Omental fat pad (tissue), 4 donors: ENCODE measurements around the gene TUBG1. TPM values are rescaled to one million over a fixed set of nuclear protein-coding genes. Genes with fewer than 3 reads are reported as not detected.
A peak's percentile ranks its signal among the peaks of the same experiment; 100 is the strongest.

Experiments used
- ATAC-seq: fragments of 150-250 bp; one replicate; pipeline ENCODE4 v1.9.1; 2016; ENCODE audit warnings: mild to moderate bottlenecking, moderate library complexity; ENCODE audit not compliant: low FRiP score
- DNase-seq: peaks from one replicate; pipeline ENCODE4 v3.0.0-alpha.2; 2019; ENCODE audit warnings: low spot score
- CTCF ChIP-seq, 3 donors: fragments of 450-650 bp; IDR thresholded peaks; one replicate each; pipeline ENCODE4 v1.5.1; 2016 to 2017; ENCODE audit warnings: antibody characterized with exemption in 3 of 3, mild to moderate bottlenecking in 3 of 3, moderate library complexity in 2 of 3
- total RNA-seq, 4 donors: library from RNA; depleted of rRNA; stranded (reverse); fragments of >200 nt; gene quantifications; one replicate each; pipeline ENCODE4 v1.1.0, GENCODE V29; 2016

Gene TUBG1
- total RNA-seq, 4 donors from 2014 or later = 19.8 to 45.8 (median 27.1) TPM

- DNase-seq = no peak
- no peak for ATAC-seq
- no peak for TF ChIP-seq CTCF (IDR thresholded peaks at IDR 0.05)
Measured at GRCh38 chr17:42571435-42572225, 37.9 kb upstream of the TUBG1 start.

DNA sequence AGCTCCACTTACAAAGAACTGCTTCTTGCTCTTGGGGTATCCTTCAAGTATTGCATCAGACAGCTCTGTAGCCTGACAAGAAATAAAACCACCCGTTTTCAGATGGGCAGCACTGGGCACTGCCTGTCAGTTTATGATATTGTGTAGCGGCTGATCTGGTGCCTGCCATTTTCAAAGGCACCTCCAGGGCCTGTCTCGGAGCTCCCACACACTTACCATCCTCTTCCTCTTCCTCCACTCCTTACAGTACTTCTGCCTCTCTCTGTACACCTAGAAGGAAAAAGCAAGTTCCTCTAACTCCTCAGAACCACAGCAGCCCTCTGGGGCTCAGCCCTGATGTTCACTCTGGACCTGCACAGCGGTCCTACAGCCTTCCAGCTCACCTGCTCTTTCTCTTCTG is 36.4 kb upstream of the TUBG1 start:
- no peak for TF ChIP-seq CTCF (IDR thresholded peaks at IDR 0.05)
- ATAC-seq (no peak), DNase-seq (no peak)

DNA sequence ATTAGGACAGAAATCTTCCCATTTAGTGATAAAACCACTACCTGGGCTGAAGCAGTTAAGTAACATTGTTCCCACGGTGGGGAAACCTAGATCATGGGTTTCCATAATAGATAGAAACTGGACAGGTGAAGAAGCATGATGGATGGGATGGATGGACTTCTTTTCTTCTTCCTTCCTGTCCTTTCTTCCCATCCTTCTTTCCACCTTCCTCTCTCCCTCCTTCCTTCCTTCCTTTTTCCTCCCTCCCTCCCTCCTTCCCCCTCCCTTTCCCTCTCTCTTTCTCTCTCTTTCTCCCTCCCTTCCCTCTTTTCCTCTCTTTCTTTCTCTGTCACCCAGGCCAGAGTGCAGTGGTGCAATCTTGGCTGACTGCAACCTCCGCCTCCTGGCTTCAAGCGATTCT is 35.0 kb upstream of the TUBG1 start:
- ATAC-seq (no peak), DNase-seq (no peak)
- TF ChIP-seq CTCF (IDR thresholded peaks at IDR 0.05) = no peak

- TF ChIP-seq CTCF (IDR thresholded peaks at IDR 0.05) = no peak
- ATAC-seq = peak; percentile 29
- no peak for DNase-seq
Measured at GRCh38 chr17:42577140-42577531, 32.3 kb upstream of the TUBG1 start.

GRCh38 chr17:42577532-42578281 is 31.8 kb upstream of the TUBG1 start, which contains the start of gene PSMC3IP:
TSS of gene PSMC3IP (minus strand) at chr17:42577729. CDS start at chr17:42577686, 43 bp downstream.
- DNase-seq = peak; percentile 82
- TF ChIP-seq CTCF (IDR thresholded peaks at IDR 0.05) = no peak
- ATAC-seq = peak; percentile 91

DNA sequence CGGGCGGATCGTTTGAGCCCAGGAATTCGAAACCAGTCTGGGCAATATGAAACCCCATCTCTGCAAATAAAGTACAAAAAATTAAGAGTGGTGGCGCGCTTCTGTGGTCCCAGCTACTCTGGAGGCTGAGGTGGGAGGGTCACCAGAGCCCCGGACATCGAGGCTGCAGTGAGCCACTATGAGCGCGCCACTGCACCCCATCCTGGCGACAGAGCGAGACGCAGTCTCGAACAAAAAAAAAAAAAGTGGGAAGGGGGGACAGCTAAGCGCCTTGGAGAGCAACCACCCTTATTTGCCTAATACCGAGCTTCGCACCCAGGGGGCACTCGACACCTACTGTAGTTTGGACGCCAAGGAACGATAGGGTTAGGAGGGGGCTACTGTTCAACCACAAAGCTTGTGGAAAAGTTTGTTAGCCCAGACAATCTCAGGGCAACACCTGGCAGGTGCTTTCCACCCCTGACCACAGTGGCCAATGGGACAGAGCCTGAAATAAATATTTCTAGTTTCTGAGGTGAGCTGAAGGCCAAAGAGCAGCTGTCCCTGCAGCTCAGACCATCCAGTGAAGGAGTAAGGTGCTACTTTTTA is 31.1 kb upstream of the TUBG1 start:
- peak; percentile 31 for ATAC-seq
- DNase-seq = peak; percentile 90
- peak in 1 of 3 donors; percentile 41 for TF ChIP-seq CTCF (IDR thresholded peaks at IDR 0.05)
